ENCODE data around the gene KLF17.
"Not testable (repeated sequence)": the region's sequence is repeated elsewhere in the genome, so short reads cannot be mapped to it uniquely, and the experiment has no call there.

KLF17 gene

DNA sequence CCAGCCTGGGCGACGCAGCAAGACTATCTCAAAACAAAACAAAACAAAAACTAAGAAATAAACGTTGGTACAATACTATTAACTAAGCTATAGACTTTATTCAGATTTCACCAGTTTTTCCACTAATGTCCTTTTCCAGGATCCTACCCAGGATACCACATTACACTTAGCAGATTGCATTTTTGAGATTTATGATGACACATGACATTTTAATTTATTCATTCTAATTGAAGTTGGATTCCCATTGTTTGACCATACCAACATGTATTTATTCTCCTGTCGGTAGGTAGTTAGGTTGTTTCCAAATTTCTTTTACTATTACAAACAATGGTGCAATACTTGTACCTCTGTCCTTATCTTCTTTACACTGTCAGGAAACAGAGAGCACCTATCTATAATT lies 6.8 kb upstream of the KLF17 start:
- DNase-seq = no peak
- in situ Hi-C loops (cut with HindIII; ENCODE audit: low pct_ligation_motif_present, low sequenced_read_pairs) = no loop called here
- H3K27ac ChIP-seq = no peak overlapping the region
- H3K27me3 ChIP-seq (replicated peaks) = no peaks in the 10 kb centered on the region
- H3K4me3 ChIP-seq (ENCODE audit: low read depth, low read length) = no peak overlapping the region
- TF ChIP-seq CTCF (IDR thresholded peaks at IDR 0.05; ENCODE audit: low read depth, low read length, missing control alignments) = no peak
- H3K36me3 ChIP-seq (replicated peaks) = no peaks in the 10 kb centered on the region

GRCh38 chr1:44112486-44112885 lies 6.1 kb upstream of the KLF17 start:
- no peak for DNase-seq
- no peaks in the 10 kb centered on the region for H3K27me3 ChIP-seq (replicated peaks)
- in situ Hi-C loops (cut with HindIII; ENCODE audit: low pct_ligation_motif_present, low sequenced_read_pairs) = no loop called here

GRCh38 chr1:44113095-44113609 lies 5.5 kb upstream of the KLF17 start:
- Histone ChIP-seq H3K27ac (no peak overlapping the region), H3K36me3 (replicated peaks) (no peaks in the 10 kb centered on the region), H3K27me3 (replicated peaks) (no peaks in the 10 kb centered on the region), H3K4me3 (ENCODE audit: low read depth, low read length) (no peak overlapping the region)
- DNase-seq = no peak
- in situ Hi-C loops (cut with HindIII; ENCODE audit: low pct_ligation_motif_present, low sequenced_read_pairs) = no loop called here
- TF ChIP-seq CTCF (IDR thresholded peaks at IDR 0.05; ENCODE audit: low read depth, low read length, missing control alignments) = no peak

More at GRCh38 chr1:44112486-44112885, 6.1 kb upstream of the KLF17 start:
- TF ChIP-seq CTCF (IDR thresholded peaks at IDR 0.05; ENCODE audit: low read depth, low read length, missing control alignments) = no peak
- Histone ChIP-seq H3K27ac (no peak overlapping the region), H3K36me3 (replicated peaks) (no peaks in the 10 kb centered on the region), H3K4me3 (ENCODE audit: low read depth, low read length) (no peak overlapping the region)

GRCh38 chr1:44114098-44114497 lies 4.5 kb upstream of the KLF17 start:
- DNase-seq = no peak
- no peak for TF ChIP-seq CTCF (IDR thresholded peaks at IDR 0.05; ENCODE audit: low read depth, low read length, missing control alignments)
- in situ Hi-C loops (cut with HindIII; ENCODE audit: low pct_ligation_motif_present, low sequenced_read_pairs) = no loop called here
- Histone ChIP-seq H3K4me3 (ENCODE audit: low read depth, low read length) (no peak overlapping the region), H3K27me3 (replicated peaks) (no peaks in the 10 kb centered on the region), H3K27ac (no peak overlapping the region), H3K36me3 (replicated peaks) (no peaks in the 10 kb centered on the region)

DNA sequence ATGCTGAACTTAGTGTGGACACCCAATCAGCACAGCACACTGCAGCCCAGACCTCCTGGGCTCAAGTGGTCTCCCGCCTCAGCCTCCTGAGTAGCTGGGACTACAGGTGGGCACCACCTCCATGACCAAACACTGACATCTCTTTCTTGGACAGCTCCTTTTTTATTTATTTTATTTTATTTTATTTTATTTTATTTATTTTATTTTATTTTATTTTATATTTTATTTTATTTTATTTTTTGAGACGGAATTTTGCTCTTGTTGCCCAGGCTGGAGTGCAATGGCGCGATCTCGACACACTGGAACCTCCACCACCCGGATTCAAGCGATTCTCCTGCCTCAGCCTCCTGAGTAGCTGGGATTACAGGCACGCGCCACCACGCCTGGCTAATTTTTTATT lies 1.3 kb upstream of the KLF17 start:
- H3K27me3 ChIP-seq (replicated peaks); DNase-seq; H3K36me3 ChIP-seq (replicated peaks); H3K27ac ChIP-seq; in situ Hi-C loops (cut with HindIII; ENCODE audit: low pct_ligation_motif_present, low sequenced_read_pairs); H3K4me3 ChIP-seq (ENCODE audit: low read depth, low read length): not testable (repeated sequence)

GRCh38 chr1:44119525-44119924 lies 904 bp downstream of the KLF17 start:
- no peak overlapping the region for H3K4me3 ChIP-seq (ENCODE audit: low read depth, low read length)
- no peak overlapping the region for H3K27ac ChIP-seq
- H3K27me3 ChIP-seq (replicated peaks) = no peaks in the 10 kb centered on the region
- TF ChIP-seq CTCF (IDR thresholded peaks at IDR 0.05; ENCODE audit: low read depth, low read length, missing control alignments) = no peak
- in situ Hi-C loops (cut with HindIII; ENCODE audit: low pct_ligation_motif_present, low sequenced_read_pairs) = no loop called here
- no peaks in the 10 kb centered on the region for H3K36me3 ChIP-seq (replicated peaks)
- no peak for DNase-seq

All from brain microvascular endothelial cell (primary cell).